Sigmoid colon (tissue), 7 donors: Measurements from ENCODE around the gene MCU. TPM values are rescaled to one million over a fixed set of nuclear protein-coding genes. Genes with fewer than 3 reads are reported as not detected.

Experiments
- DNase-seq: peaks from one replicate; pipeline ENCODE4 v3.0.0-alpha.2; 2019
- H3K27ac ChIP-seq, 4 donors: fragments of 200-600 bp; sonication (generic); one replicate each; pipeline ENCODE4 v1.5.1; 2016 to 2019; ENCODE audit warnings: mild to moderate bottlenecking in 1 of 4
- H3K27me3 ChIP-seq, 3 donors: fragments of 200-600 bp; sonication (generic); one replicate each; pipeline ENCODE4 v1.5.1; 2019; ENCODE audit warnings: mild to moderate bottlenecking in 1 of 3
- H3K36me3 ChIP-seq, 4 donors: fragments of 200-600 bp; sonication (generic); one replicate each; pipeline ENCODE4 v1.5.1; 2016 to 2019
- H3K4me1 ChIP-seq, 4 donors: fragments of 200-600 bp; sonication (generic); one replicate each; pipeline ENCODE4 v1.5.1; 2017 to 2019
- H3K4me3 ChIP-seq, 4 donors: fragments of 200-600 bp; sonication (generic); one replicate each; pipeline ENCODE4 v1.5.1; 2017 to 2019; ENCODE audit warnings: mild to moderate bottlenecking in 2 of 4, moderate library complexity in 1 of 4
- H3K9me3 ChIP-seq, 4 donors: fragments of 200-600 bp in 3 of 4; sonication (generic) in 3 of 4; one replicate each; pipeline versions ENCODE4 v1.5.1 to v1.6.1; 2013 to 2019
- CTCF ChIP-seq, 4 experiments: fragments of 450-650 bp in 3 of 4; fragments of 200-600 bp in 1 of 4; IDR thresholded peaks; one replicate each; pipeline ENCODE4 v1.5.1; 2016 to 2019; ENCODE audit warnings: antibody characterized with exemption in 4 of 4, mild to moderate bottlenecking in 3 of 4, moderate library complexity in 2 of 4
- EP300 ChIP-seq, 4 donors: sonication (generic); formaldehyde crosslinking; IDR thresholded peaks; one replicate each; pipeline ENCODE4 v1.6.1; 2017; ENCODE audit warnings: antibody characterized with exemption in 4 of 4
- POLR2A ChIP-seq, 2 donors: fragments of 450-650 bp; IDR thresholded peaks; one replicate each; pipeline ENCODE4 v1.6.1; 2016; ENCODE audit warnings: antibody characterized with exemption in 2 of 2, mild to moderate bottlenecking in 2 of 2, moderate library complexity in 2 of 2
- POLR2AphosphoS5 ChIP-seq, 4 donors: sonication (generic); formaldehyde crosslinking; IDR thresholded peaks; one replicate each; pipeline ENCODE4 v1.6.1; 2017; ENCODE audit warnings: antibody characterized with exemption in 4 of 4
- WGBS, 2 donors: extraction: QIAGEN DNeasy Blood & Tissue Kit; methylation state at CpG; one replicate each; pipeline ENCODE4 v1.1.7; 2013; 5-methylcytosine and 5-hydroxymethylcytosine counted together
- intact Hi-C: fragments of 100-400 bp; cut with DNase I; formaldehyde crosslinking; loops from one replicate; pipeline ENCODE4 v1.15.1; 2023
- polyA plus RNA-seq, 3 donors: library from polyadenylated mRNA; stranded (reverse); fragments of 200-250 nt; gene quantifications; one replicate each; pipeline ENCODE4 v1.2.3, GENCODE V29; 2013
- total RNA-seq, 4 donors: library from RNA; depleted of rRNA; stranded (reverse); fragments of >200 nt; gene quantifications; one replicate each; pipeline ENCODE4 v1.1.0, GENCODE V29; 2016
- donor health status: healthy with polysubstance abuse.
- donor health status: Bipolar disorder and iron deficiency.
- donor health status: healthy.

The MCU gene
- total and polyA plus RNA-seq, 7 donors, result 14.7 to 75.6 (median 19.4) TPM

GRCh38 chr10:72832701-72833100 is 140.8 kb downstream of the MCU start:
- no peaks in the 10 kb centered on the region for H3K36me3 ChIP-seq
- intact Hi-C loops, result loop anchor here (10.0 kb wide), 1 partner anchor 208 kb away; the partner anchor contains the start of gene MICU1

DNA sequence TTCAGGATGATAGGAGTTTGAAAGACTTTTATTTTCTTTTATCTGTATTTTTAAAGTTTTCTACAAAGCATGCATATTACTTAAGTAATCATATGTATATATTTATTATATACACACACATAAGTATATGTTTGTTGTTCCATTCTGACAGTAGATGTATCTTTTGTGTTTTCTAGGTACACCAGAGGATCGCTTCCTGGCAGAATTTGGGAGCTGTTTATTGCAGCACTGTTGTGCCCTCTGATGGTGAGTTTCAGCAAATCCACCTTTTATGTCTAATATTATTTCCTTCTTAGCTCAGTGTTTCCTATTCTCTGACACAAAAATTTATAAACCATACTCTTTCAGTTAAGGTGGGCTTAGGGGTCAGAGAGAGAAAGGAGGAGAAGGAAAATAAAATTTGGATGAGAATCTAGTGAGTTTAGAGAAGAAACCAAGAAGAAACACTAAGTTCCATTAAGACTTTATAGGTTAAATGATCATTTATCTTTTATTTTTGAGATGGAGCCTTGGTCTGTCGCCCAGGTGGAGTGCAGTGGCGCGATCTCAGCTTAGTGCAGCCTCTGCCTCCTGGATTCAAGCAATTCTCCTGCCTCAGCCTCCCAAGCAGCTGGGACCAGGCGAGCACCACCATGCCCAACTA is 142.4 kb downstream of the MCU start:
- Histone ChIP-seq H3K9me3 (no peaks in the 10 kb centered on the region), H3K4me1 (peaks cover 0 to 23% (median 0%) of the 10 kb centered on the region in 4 donors), H3K4me3 (no peak overlapping the region), H3K36me3 (no peaks in the 10 kb centered on the region), H3K27ac (no peak overlapping the region), H3K27me3 (no peaks in the 10 kb centered on the region)
- no peak for TF ChIP-seq POLR2AphosphoS5 (IDR thresholded peaks at IDR 0.05)
- peak; percentile 31 to 64 (median 60) for TF ChIP-seq CTCF (IDR thresholded peaks at IDR 0.05)
- peak; percentile 74 for DNase-seq
- intact Hi-C loops, result loop anchor here (1.0 to 10.0 kb wide), 3 partner anchors 142 to 470 kb away; partner anchors contain the start of genes MCU and MICU1
- 79 to 82% methylated on average over 5 of the region's 5 CpGs for WGBS, 2 donors

More at GRCh38 chr10:72832701-72833100, 140.8 kb downstream of the MCU start:
- no peaks in the 10 kb centered on the region for H3K9me3 ChIP-seq
- no peak overlapping the region for H3K4me3 ChIP-seq
- H3K4me1 ChIP-seq, result peaks cover 0 to 23% (median 0%) of the 10 kb centered on the region in 4 donors
- TF ChIP-seq POLR2A (IDR thresholded peaks at IDR 0.05) (no peak), CTCF (IDR thresholded peaks at IDR 0.05) (no peak), EP300 (IDR thresholded peaks at IDR 0.05) (no peak), POLR2AphosphoS5 (IDR thresholded peaks at IDR 0.05) (no peak)
- no peak for DNase-seq
- no peak overlapping the region for H3K27ac ChIP-seq
- no peaks in the 10 kb centered on the region for H3K27me3 ChIP-seq

DNA sequence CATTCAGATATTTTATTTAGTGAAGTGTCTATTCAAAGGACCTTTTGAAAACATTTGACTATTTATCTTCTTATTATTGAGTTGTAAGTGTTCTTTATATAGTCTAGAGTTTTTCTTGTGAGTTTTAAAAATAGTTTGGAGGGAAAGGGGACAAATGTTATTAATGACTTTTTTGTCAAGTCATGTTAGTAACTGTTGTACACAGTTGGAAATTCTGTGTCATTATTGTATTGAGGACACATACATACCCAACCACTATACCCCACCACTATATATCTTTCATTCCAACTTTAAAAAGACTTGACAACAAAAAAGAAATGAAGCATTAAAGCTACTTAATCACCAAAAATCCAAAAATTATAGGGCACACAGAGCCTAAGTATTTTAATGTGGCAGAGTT is 148.4 kb downstream of the MCU start:
- no peaks in the 10 kb centered on the region for H3K27me3 ChIP-seq
- DNase-seq, result no peak
- no peak overlapping the region for H3K4me3 ChIP-seq
- H3K4me1 ChIP-seq, result no peaks in the 10 kb centered on the region
- no peaks in the 10 kb centered on the region for H3K36me3 ChIP-seq
- no peak overlapping the region for H3K27ac ChIP-seq
- no peak for TF ChIP-seq EP300 (IDR thresholded peaks at IDR 0.05)
- no peak for TF ChIP-seq POLR2A (IDR thresholded peaks at IDR 0.05)
- TF ChIP-seq CTCF (IDR thresholded peaks at IDR 0.05), result no peak
- no peak for TF ChIP-seq POLR2AphosphoS5 (IDR thresholded peaks at IDR 0.05)
- no peaks in the 10 kb centered on the region for H3K9me3 ChIP-seq
- intact Hi-C loops, result no loop called here

DNA sequence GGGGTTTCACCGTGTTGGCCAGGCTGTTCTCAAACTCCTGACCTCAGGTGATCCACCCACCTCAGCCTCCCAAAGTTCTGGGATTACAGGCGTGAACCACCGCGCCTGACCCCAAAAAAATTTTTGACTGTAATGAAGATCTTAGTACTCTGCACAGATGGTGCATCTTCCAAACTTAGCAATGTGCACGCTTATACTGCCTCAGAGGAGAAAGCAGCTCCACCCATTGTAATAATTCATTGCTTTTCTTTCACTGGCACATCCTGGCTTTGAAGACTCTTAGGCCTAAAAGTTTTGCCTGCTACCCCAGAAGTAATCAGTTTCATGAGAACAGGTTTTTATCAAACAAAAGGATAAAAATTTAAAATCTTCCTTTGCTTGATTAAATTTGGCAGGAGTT is 149.5 kb downstream of the MCU start:
- no peaks in the 10 kb centered on the region for H3K9me3 ChIP-seq
- TF ChIP-seq CTCF (IDR thresholded peaks at IDR 0.05) (no peak), EP300 (IDR thresholded peaks at IDR 0.05) (no peak), POLR2AphosphoS5 (IDR thresholded peaks at IDR 0.05) (no peak), POLR2A (IDR thresholded peaks at IDR 0.05) (no peak)
- no peaks in the 10 kb centered on the region for H3K4me1 ChIP-seq
- no peak overlapping the region for H3K4me3 ChIP-seq
- DNase-seq, result no peak
- H3K27me3 ChIP-seq, result no peaks in the 10 kb centered on the region
- WGBS, 2 donors, result 75% methylated on average over 5 of the region's 5 CpGs
- intact Hi-C loops, result no loop called here
- H3K36me3 ChIP-seq, result no peaks in the 10 kb centered on the region
- no peak overlapping the region for H3K27ac ChIP-seq

DNA sequence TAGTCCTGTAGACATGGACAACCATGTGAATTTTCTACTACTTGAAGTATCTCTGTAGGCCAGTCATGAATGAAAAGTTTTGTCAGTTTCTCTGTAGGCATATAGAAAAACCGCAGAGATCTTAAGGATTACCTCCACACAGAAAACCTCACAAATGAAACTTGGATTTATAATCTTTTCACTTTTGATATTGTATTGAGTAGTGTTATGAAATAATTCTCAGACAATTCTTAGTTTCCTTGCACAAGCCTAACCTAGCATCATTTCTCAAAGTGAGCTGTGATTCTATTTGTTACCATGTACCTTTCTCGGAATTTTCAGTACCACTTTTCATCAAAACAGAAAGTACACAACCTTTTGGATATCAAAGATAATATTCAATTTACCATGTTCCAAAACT is 150.2 kb downstream of the MCU start:
- 94 to 99% methylated on average over 2 of the region's 2 CpGs for WGBS, 2 donors
- no peak overlapping the region for H3K27ac ChIP-seq
- TF ChIP-seq EP300 (IDR thresholded peaks at IDR 0.05) (no peak), POLR2A (IDR thresholded peaks at IDR 0.05) (no peak), CTCF (IDR thresholded peaks at IDR 0.05) (no peak), POLR2AphosphoS5 (IDR thresholded peaks at IDR 0.05) (no peak)
- DNase-seq, result no peak
- no peaks in the 10 kb centered on the region for H3K36me3 ChIP-seq
- no peaks in the 10 kb centered on the region for H3K4me1 ChIP-seq
- no peaks in the 10 kb centered on the region for H3K9me3 ChIP-seq
- H3K27me3 ChIP-seq, result no peaks in the 10 kb centered on the region
- intact Hi-C loops, result no loop called here
- no peak overlapping the region for H3K4me3 ChIP-seq
